GM12878 (cell line): ENCODE results near the gene MVB12B. TPM values are rescaled to one million over a fixed set of nuclear protein-coding genes. Genes with fewer than 3 reads are reported as not detected.

Source experiments
- ATAC-seq: fragments of 200-7000 bp; cut with Tn5 transposase; 3 replicates; pipeline ENCODE4 v1.9.1; 2020; ENCODE audit warnings: mild to moderate bottlenecking, moderate library complexity
- BruUV-seq: library from RNA; stranded (reverse); fragments of 400-500 nt; replicated peaks from 2 replicates; lab custom pipeline; 2021; lab: Mats Ljungman, UMichigan
- CTCF ChIA-PET: fragments of 300-600 bp; sonication (Branson Sonifier 250); formaldehyde crosslinking; extraction: SDS; loops from one replicate; lab custom pipeline; 2021; ENCODE audit warnings: inconsistent platforms; lab: Yijun Ruan, JAX
- POLR2A ChIA-PET: fragments of 350-600 bp; formaldehyde crosslinking; extraction: SDS; loops from one replicate; lab custom pipeline; 2021; ENCODE audit warnings: inconsistent platforms; lab: Charles Lee
- RAD21 ChIA-PET: fragments of 300-600 bp; sonication (Branson Sonifier 250); formaldehyde crosslinking; loops from one replicate; lab custom pipeline; 2023; ENCODE audit warnings: antibody characterized with exemption; ENCODE audit not compliant: unreplicated experiment; lab: Charles Lee
- SMC1A ChIA-PET: fragments of 300-600 bp; sonication (Branson Sonifier 250); formaldehyde crosslinking; loops from one replicate; lab custom pipeline; 2023; ENCODE audit not compliant: unreplicated experiment, uncharacterized antibody; lab: Charles Lee
- DNase-seq: peaks from one replicate; pipeline ENCODE4 v3.0.0-alpha.2; 2011; ENCODE audit warnings: low read depth, low spot score
- FAIRE-seq: peaks from 3 replicates; lab custom pipeline; 2011; peaks lifted over from hg19 to GRCh38; lab: Jason Lieb, UNC
- H2AFZ ChIP-seq: 2 replicates; pipeline ENCODE4 v1.6.0; 2011; ENCODE audit warnings: low read depth, low read length, control low read depth; ENCODE audit not compliant: control insufficient read depth
- H3K27ac ChIP-seq: 2 replicates; pipeline ENCODE4 v1.5.1; 2011; ENCODE audit warnings: control low read depth; ENCODE audit not compliant: control insufficient read depth, insufficient read depth
- H3K27me3 ChIP-seq, 2 experiments: replicated peaks in 1 of 2; 2 replicates each; pipeline versions ENCODE4 v1.6.0 to v1.6.1; 2011; ENCODE audit warnings: low read length in 1 of 2; ENCODE audit not compliant: control insufficient read depth in 2 of 2, insufficient read depth in 2 of 2
- H3K36me3 ChIP-seq, 2 experiments: 2 replicates each; pipeline ENCODE4 v1.5.1; 2011; ENCODE audit warnings: low read length in 1 of 2; ENCODE audit not compliant: control insufficient read depth in 2 of 2, insufficient read depth in 2 of 2
- H3K4me1 ChIP-seq: 2 replicates; pipeline ENCODE4 v1.6.1; 2011; ENCODE audit warnings: mild to moderate bottlenecking, low read length, moderate library complexity, mixed read lengths; ENCODE audit not compliant: control insufficient read depth, insufficient read depth
- H3K4me2 ChIP-seq: 2 replicates; pipeline ENCODE4 v1.6.0; 2011; ENCODE audit warnings: control low read depth; ENCODE audit not compliant: control insufficient read depth, insufficient read depth
- H3K4me3 ChIP-seq: fragments of 200-600 bp; sonication (generic); 2 replicates; pipeline ENCODE4 v1.5.1; 2016
- H3K79me2 ChIP-seq: 2 replicates; pipeline ENCODE4 v1.6.0; 2011; ENCODE audit warnings: low read length; ENCODE audit not compliant: control insufficient read depth, insufficient read depth
- H3K9ac ChIP-seq: 2 replicates; pipeline ENCODE4 v1.8.0; 2011; ENCODE audit warnings: low read length, control low read depth, mixed read lengths; ENCODE audit not compliant: control insufficient read depth, insufficient read depth
- H3K9me3 ChIP-seq: replicated peaks from 3 replicates; pipeline ENCODE4 v1.5.1; 2011; ENCODE audit warnings: mild to moderate bottlenecking, low read length; ENCODE audit not compliant: control insufficient read depth, insufficient read depth
- H4K20me1 ChIP-seq: 2 replicates; pipeline ENCODE4 v1.6.0; 2011; ENCODE audit not compliant: control insufficient read depth, insufficient read depth
- CHD4 ChIP-seq: fragments of 200-600 bp; sonication (generic); IDR thresholded peaks from 2 replicates; pipeline ENCODE4 v1.6.1; 2016; ENCODE audit warnings: mild to moderate bottlenecking
- CUX1 ChIP-seq: IDR thresholded peaks from 2 replicates; pipeline ENCODE4 v1.6.1; 2012; ENCODE audit warnings: improper control_type of control experiment, low read depth, low read length; ENCODE audit not compliant: insufficient replicate concordance
- NFYA ChIP-seq: IDR thresholded peaks from 2 replicates; pipeline ENCODE4 v1.6.1; 2011; ENCODE audit warnings: low read depth, mild to moderate bottlenecking, low read length, improper control_type of control experiment, borderline replicate concordance
- RB1 ChIP-seq: fragments of 450-650 bp; formaldehyde crosslinking; IDR thresholded peaks from 2 replicates; pipeline ENCODE4 v1.6.1; 2017; ENCODE audit warnings: mild to moderate bottlenecking, borderline replicate concordance
- SIN3A ChIP-seq: IDR thresholded peaks from 2 replicates; pipeline ENCODE4 v1.6.1; 2012; ENCODE audit warnings: low read depth, low read length, improper control_type of control experiment
- SRF ChIP-seq, 2 experiments: IDR thresholded peaks; 2 replicates each; pipeline ENCODE4 v1.6.1; 2011; ENCODE audit warnings: low read depth in 2 of 2, low read length in 2 of 2, mild to moderate bottlenecking in 1 of 2, moderate library complexity in 1 of 2
- WGBS: methylation state at CpG from one replicate; pipeline ENCODE4 v1.1.6; 2016; ENCODE audit warnings: low lambda C conversion rate; ENCODE audit not compliant: insufficient replicate concordance, insufficient coverage; ENCODE audit errors: missing lambda C conversion rate; 5-methylcytosine and 5-hydroxymethylcytosine counted together
- in situ Hi-C: fragments of 300-500 bp; cut with MboI; formaldehyde crosslinking; loops from 9 replicates; pipeline ENCODE4 v1.14.3; 2018; ENCODE audit warnings: mixed read lengths
- intact Hi-C: fragments of 100-400 bp; cut with micrococcal nuclease; formaldehyde crosslinking; loops from one replicate; pipeline ENCODE4 v1.14.2; 2022; ENCODE audit not compliant: unreplicated experiment
- polyA plus RNA-seq, 11 experiments: library from polyadenylated mRNA; depleted of rRNA in 4 of 11; unstranded in 6 of 11; stranded (reverse) in 5 of 11; fragments of >200 nt; fragmentation: Nextera tagmentation in 4 of 11; fragmentation: Illumina TruSeq in 1 of 11; extraction: Ambion mirVana in 4 of 11; extraction: Trizol in 1 of 11; gene quantifications; 1 replicate in 1 of 11; 2 replicates in 10 of 11; pipeline versions ENCODE4 v1.2.1 to v1.2.3, GENCODE V29; 2011 to 2016; ENCODE audit warnings: inconsistent platforms in 2 of 11, missing spikeins in 2 of 11, low read depth in 1 of 11
- total RNA-seq, 4 experiments: library from RNA; depleted of rRNA in 3 of 4; stranded (reverse); fragments of >200 nt in 3 of 4; fragmentation: Illumina TruSeq in 1 of 4; extraction: Trizol in 1 of 4; gene quantifications; 2 replicates each; pipeline versions ENCODE4 v1.2.1 to v1.2.3, GENCODE V29; 2013 to 2021

The MVB12B gene
- total and polyA plus RNA-seq, 10 of the 15 experiments (the other 5 are each of a cell fraction or from before 2014, with no cell fraction given): 0.08 TPM; not detected in 9

- TF ChIP-seq CUX1 (no peak), SIN3A (no peak), CHD4 (no peak), SRF (IDR thresholded peaks at IDR 0.05; ENCODE audit: low read depth in 2 of 2, low read length in 2 of 2) (no peak)
These were observed 199.8 kb downstream of the MVB12B start (continued) for GRCh38 chr9:126526218-126527108.

DNA sequence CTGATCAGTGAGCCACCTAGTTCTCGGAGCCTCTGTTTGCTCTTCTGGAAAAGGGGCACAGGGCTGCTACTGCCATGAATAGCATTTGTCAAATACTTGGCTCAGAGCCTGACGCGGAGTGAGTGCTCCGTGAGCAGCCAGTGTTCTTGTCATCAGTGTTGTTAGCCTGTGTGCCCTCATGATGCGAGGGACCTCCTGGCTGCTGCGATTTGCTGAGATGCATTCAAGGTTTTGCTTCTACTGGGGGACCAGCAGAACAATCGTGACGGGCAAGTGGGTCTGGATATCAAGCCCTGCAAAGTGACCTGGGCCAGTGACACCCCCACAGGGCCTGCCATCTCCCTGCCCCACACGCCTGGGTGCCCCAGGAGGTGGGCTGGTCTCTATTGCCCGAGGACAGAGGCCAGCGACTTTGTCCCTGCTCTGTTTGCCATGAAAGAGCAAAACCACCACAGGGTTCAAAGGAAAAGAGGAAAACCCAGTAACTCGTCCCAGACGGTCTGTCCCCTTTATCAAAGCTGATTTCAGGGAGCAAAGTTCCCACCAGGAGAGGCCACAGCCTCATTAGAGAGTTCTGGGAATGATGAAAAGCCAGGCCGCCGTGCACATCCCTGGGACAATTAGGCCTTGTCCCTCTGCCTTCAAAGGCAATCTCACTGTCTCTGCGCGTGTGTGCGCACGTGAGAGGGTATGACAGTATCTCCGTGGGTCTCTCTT, 200.6 kb downstream of the MVB12B start:
- peaks cover 6 to 11% of the 10 kb centered on the region in 2 experiments for H3K27me3 ChIP-seq
- ChIA-PET SMC1A (no interaction called here), RAD21 (no interaction called here), POLR2A (no interaction called here), CTCF (no interaction called here)
- H3K27ac ChIP-seq: no peak overlapping the region
- no peak overlapping the region for H3K9ac ChIP-seq
- DNase-seq: no peak
- H3K4me2 ChIP-seq: no peak overlapping the region
- no peaks in the 10 kb centered on the region for H3K36me3 ChIP-seq
- H3K9me3 ChIP-seq: no peaks in the 10 kb centered on the region
- WGBS: 31% methylated on average over 20 of the region's 20 CpGs
- no peaks in the 10 kb centered on the region; the same call in 1 of the 2 replicates for H4K20me1 ChIP-seq
- no peak overlapping the region for H3K4me3 ChIP-seq
- FAIRE-seq: no peak
- in situ Hi-C loops: no loop called here
- no TSS peak for BruUV-seq
- H3K4me1 ChIP-seq: no peaks in the 10 kb centered on the region
- H3K79me2 ChIP-seq: no peaks in the 10 kb centered on the region
- ATAC-seq: no peak
- no peak overlapping the region for H2AFZ ChIP-seq
- TF ChIP-seq NFYA (no peak), RB1 (no peak)
- intact Hi-C loops: no loop called here
